NCI-H2107 treated with DMSO at 0.1 percent for 48 hours (cell line): ENCODE results near the gene BICDL2.
"Not testable (repeated sequence)": the region's sequence is repeated elsewhere in the genome, so short reads cannot be mapped to it uniquely, and the experiment has no call there.

Source experiments
- DNase-seq: peaks from one replicate; lab custom pipeline; 2025; ENCODE audit not compliant: unreplicated experiment; lab: John Stamatoyannopoulos, UW

BICDL2 gene

DNA sequence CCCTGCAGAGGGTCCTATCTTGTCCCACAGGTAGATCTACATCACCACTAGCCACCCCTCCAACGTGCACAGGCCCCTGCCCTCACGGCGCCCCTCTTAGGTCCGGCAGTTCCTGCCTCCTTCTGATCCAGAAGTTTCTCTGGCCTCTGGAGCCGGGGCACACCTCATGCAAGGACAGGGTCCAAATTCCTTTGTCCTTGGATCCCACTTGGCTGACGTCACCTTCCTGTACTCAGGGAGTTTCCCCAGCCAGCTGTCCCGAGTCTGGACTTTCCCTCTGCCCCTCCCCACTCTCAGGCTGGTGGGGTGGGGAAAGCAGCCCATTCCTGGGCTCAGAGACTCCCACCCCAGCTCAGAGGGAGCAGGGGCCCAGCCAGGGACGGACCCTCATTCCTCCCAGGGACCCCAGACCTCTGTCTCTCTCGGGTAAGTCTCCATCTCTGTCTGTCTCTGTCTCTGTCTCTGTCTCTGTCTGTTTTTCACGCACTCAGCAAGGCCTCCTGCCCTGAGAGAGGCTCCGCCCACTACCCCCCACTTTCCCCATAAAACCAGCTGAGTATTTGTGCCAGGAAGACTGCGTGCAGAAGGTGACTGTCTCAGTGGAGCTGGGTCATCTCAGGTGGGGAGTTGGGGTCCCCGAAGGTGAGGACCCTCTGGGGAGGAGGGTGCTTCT, 28.5 kb upstream of the BICDL2 start, which contains the start of gene IL32:
Gene IL32 (plus strand): TSS at position 572 of the 673 bp plus-strand sequence. CDS start 172 bp downstream, outside the sequence.
- DNase-seq = no peak

DNA sequence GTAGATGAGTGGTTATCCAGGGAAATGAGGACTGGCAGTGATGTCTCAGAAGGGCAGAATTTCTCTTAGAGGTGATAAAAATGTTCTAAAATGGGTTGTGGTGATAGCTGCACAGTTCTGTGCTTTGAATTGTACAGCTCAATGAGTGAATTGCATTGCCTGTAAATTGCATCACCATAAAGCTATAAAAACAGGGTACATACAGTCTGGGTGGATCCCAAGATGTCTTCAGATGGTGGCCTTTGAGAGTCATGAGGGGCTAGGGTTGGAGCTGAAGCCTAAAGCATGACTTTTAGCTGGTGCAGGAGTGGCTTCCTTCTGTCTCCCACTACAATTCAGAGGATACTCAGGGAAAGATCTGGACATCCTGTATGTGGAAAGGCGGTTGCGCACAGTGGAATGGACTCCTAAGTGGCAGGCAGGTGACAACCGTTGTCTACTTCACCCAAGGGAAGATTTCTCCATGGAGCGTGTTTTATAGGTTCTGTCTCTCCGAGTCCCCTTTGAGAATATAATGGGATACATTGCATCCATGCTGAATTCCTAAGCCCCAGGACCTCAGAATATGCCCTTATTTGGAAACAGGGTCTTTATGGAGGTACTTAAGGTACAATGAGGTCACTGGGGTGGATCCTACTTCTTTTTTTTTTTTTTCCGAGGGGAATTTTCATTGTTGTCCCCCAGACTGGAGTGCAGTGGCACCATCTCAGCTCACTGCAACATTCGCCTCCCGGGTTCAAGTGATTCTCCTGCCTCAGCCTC, 27.1 kb upstream of the BICDL2 start:
- no peak for DNase-seq

DNA sequence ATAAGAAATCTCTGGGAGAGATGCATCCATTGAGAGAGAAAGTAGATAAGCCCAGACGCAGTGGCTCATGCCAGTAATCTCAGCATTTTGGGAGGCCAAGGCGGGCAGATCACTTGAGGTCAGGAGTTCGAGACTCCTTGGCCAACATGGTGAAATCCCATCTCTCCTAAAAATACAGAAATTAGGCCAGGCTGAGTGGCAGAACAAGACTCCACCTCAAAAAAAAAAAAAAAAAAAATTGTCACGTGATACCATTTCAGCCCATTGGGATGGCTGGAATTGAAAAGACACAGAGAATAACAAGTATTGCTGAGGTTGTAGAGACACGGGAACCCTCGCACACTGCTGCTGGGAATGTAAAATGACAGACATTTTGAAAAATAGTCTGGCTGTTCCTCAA, 25.8 kb upstream of the BICDL2 start:
- DNase-seq = no peak

DNA sequence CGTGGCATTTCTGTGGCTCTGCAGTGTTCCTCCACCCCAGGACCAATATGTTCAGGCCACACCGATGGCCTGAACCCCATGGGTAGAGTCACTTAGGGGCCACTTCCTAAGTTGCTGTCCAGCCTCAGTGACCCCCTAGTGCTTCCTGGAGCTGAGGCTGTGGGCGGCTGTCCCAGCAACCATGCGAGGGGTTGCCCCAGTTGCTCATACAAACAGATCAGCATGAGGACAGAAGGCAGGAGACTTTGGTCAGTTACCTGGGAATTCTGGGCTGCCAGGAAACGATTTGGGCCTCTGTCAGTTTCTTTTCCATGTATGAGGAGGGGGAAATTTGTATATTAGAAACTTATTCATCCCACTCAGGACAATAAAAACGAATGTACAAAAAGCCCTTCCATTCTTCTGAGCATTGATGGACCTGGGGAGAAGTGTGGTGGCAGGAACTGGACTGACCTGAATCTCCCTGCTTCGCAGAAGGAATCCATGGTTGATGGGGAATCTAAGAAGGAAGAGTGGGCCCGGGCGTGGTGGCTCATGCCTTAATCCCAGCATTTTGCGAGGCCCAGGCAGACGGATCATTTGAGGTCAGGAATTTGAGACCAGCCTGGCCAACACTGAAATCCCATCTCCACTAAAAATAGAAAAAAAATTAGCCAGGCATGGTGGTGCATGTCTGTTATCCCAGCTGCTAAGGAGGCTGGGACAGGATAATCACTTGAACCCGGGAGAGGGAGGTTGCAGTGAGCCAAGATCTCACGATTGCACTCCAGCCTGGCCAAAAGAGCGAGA, 23.8 kb upstream of the BICDL2 start:
- DNase-seq = no peak

DNA sequence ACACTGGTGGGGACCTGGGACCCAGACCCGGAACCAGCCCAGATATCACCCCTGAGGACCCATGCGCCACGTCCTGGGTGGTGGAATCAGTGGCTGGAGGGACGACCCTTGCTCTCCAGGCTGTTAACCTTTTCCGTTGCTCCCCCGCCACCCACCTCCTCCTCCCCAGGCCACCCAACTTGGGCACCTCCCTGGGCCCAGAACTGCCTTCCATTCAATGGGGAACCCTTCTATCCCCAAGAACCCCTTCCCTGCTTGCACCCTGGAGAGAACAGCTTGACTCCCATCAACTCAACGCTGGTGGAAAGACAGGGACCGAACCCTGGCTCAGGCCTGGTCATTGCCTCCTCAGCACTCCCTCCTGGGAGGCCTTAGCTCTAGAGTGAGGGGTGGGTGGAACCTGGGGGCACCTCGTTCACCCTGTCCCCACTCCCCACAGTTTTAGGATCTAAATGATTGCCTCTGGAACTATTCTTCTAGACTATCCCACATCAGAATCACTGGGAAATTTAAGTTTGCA, 23.0 kb upstream of the BICDL2 start:
- DNase-seq = no peak

DNA sequence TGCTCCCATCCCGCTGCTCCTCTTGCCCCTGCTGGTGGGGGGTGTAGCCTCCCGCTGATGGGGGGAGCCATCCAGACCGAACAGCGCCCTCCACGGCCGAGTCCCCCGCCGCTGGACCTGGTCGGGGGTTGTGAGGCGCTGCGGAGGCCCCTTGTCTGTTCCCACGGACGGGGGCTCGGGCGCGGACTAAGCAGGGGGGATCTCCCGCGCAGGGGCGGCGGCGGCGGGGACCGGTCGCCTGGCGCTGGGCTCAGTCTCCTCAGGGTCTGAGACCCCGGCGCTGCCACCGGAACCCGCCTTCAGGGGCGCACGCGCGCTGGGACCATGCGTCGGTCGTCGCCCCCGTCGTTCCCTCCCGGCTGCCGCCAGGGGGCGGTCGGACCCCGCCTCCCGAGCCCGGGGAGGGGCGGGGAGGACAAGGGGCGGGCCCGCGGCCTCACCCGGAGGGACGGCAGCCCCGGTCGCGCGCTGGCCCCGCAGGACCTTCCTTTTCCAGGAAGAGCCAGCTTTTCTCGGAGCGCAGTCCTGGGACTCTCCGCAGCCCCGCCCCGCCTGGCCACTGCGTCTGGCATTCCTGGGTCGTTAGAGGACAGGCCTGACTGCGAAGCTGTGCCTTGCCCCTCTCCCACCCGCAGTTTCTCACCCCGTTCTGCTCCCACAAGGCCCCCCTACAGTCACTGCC, 22.4 kb upstream of the BICDL2 start:
- DNase-seq = no peak

DNA sequence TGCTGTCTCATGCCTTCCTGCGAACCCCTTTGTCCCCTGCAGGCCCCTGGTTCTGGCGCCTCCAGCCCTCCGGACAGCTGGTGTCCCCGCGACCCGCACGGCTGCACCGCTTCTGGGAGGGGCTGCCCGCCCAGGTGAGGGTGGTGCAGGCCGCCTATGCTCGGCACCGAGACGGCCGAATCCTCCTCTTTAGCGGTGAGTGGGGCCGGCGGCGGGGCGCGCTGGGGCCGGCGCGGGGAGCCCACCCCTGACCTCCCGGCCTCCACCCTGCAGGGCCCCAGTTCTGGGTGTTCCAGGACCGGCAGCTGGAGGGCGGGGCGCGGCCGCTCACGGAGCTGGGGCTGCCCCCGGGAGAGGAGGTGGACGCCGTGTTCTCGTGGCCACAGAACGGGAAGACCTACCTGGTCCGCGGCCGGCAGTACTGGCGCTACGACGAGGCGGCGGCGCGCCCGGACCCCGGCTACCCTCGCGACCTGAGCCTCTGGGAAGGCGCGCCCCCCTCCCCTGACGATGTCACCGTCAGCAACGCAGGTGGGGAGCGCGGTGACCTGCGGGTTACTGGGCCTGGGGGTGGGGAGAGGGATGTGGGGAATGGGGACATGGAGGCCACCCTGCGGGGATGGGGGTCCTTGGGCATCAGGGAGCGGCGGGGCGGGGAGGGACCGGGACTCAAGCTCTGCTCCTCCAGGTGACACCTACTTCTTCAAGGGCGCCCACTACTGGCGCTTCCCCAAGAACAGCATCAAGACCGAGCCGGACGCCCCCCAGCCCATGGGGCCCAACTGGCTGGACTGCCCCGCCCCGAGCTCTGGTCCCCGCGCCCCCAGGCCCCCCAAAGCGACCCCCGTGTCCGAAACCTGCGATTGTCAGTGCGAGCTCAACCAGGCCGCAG, 21.6 kb upstream of the BICDL2 start:
- DNase-seq = no peak

DNA sequence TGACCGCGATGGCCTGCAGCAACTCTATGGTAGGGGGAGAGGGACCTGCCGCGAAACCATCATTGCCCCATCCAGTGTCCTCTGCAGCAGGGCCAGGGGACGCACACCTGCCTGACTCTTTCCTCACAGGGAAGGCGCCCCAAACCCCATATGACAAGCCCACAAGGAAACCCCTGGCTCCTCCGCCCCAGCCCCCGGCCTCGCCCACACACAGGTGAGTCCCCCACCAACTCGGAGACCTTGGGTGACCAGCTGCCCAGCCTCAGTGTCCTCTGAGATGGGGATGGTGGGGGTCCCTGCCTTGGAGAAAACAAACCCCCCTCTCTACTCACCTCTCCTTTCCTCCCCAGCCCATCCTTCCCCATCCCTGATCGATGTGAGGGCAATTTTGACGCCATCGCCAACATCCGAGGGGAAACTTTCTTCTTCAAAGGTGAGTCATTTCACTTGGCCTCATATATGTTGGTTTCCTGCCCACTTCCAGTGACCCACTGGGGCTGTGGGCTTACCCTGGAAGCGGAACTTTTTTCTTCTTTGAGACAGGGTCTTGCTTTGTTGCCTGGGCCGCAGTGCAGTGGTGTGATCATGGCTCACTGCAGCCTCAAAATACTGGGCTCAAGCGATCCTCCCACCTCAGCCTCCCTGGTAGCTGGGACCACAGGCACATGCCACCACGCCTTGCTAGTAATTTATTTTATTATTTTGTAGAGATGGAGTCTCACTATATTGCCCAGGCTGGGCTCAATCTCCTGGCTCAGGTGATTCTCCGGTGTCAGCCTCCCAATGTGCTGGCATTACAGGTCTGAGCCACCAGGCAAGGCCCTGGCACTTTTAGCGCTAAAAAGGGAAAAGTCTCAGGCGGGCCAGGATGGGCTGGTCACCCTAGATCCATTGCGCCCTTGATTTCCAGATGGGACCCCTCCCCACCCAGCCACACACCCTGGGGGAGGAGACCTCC, 20.7 kb upstream of the BICDL2 start:
- no peak for DNase-seq

DNA sequence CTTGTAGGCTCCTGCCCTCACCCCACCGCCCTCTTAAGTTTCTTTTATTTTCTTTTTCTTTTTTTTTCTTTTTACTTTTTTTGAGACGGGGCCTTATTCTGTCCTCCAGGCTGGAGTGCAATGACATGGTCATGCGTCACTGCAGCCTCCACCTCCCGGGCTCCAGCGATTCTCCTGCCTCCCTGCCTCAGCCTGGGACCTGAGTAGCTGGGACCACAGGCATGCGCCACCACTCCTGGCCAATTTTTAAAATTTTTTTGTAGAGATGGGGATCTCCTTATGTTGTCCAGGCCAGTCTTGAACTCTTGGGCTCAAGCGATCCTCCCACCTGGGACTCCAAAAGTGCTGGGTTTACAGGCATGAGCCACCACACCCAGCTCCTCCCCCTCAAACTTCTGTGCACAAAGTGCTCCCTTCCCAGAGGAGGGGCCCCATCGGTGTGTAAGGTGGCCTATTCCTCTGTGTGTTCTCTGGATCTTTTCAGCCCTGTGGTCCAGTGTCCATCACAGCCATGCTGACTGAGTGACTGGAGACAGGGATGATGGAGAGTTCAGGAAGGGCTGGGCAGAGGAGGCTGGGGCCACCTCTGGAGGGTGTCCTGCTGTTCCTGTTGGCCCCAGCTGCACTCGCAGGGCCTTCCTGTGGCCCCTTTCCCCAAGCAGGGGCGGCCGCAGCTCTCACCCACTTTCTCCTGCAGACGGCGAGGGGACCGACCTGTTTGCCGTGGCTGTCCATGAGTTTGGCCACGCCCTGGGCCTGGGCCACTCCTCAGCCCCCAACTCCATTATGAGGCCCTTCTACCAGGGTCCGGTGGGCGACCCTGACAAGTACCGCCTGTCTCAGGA, 19.8 kb upstream of the BICDL2 start:
- DNase-seq = no peak

DNA sequence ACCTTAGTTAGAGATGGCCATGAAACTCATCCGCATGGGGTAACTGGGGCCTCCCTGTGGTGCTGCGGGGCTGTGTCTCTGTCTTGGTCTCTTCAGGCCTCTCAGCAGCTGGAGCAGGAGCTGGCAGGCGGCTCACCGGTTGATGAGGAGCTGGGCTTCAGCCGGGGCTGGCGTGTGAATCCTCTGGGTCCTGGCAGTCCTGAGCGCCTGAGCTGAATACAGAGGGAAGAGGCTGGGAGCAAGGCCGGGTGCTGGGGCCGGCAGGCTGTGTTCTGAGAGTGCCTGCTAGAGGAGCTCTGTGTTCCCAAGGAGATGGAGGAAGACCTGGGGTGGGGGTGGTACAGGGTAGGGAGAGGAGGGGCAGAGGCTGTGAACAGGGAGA, 19.0 kb upstream of the BICDL2 start:
- not testable (repeated sequence) for DNase-seq

DNA sequence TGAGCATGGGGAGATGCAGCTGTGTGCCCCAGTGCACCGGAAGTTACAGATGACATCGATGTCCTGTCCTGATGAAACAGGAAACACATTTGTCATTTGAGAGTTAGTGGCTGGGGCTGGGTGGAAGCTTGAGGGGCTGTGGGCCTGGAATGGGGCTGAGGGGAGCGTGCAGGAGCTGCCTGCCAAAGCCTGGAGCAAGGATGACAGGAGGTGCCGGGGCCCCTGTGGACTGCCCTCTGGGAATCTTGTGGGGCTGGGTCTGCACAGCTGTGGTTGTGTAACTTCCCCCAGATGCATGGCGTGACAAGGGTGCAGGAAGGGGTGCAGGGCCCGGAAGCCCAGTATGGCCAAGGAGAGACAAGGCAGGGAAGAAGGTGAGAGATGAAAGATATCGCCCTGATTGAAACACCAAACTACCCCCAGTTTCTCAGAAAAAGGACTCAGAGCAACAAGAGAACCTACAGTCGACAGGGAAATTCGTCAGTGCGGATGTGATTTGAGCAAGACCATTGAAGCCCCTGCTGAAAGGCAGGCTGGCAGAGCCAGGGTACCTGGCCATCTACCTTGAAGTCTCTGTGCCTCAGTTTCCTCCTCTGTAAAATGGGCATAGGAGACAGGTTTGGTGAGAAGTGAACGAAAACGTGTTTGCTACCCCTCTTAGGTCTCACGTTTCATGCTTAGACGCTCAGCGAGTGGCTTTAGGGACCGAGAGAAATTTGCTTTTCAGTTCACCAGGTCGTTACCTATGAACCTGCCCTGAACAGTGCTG, 18.4 kb upstream of the BICDL2 start:
- DNase-seq = no peak

DNA sequence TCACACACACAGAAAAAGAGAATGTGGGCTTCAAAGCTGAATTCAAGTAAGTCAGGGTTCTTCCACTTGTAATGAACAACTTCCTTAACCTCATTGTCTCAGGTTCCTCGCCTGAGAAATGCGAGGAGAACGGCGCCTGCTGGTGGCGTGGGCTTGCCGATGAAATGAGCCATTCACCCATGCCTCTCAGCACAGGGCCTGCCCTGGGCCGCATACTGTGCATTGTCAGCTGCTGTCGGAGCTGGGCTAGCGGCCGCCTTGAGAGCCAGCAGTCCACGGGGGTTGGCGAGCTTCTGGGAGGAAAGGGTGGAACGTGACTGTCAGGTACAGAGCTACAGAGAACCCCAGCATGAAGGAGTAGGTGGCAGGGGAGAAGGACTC, 16.6 kb upstream of the BICDL2 start:
- DNase-seq = not testable (repeated sequence)

DNA sequence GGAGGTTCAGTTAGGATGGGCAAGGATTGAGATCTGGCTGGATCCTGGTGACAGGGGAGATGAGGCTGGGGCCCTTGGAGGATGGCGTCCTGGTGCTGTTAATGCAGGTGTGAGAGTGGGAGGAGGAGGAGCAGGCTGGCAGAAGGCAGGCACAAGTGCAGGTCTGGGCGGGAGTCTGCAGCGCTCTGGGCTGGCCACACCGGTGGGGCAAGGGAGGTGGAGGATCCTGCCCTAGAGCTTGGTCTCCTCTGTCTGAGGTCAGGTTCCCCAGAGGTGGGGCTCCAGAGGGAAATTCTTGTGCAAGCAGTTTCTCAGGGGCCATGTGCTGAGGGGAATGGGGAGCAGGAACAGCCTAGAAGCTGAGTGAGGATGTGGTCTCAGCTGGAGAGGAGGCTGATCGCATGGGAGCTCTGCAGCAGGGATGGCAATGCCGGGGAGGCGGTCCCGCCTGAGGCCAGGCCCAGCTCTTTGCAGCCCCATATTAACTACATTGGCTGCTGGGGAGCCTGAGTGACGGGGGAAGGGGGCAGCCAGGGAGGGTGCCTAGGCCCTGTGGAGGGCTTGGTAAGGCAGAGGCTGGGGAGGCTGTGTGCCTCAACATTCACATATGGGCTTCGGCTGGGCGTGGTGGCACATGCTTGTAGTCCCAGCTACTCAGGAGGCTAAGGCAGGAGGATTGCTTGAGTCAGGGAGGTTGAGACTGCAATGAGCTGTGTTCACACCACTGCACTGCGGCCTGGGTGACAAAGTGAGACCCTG, 16.0 kb upstream of the BICDL2 start:
- DNase-seq = not testable (repeated sequence)

DNA sequence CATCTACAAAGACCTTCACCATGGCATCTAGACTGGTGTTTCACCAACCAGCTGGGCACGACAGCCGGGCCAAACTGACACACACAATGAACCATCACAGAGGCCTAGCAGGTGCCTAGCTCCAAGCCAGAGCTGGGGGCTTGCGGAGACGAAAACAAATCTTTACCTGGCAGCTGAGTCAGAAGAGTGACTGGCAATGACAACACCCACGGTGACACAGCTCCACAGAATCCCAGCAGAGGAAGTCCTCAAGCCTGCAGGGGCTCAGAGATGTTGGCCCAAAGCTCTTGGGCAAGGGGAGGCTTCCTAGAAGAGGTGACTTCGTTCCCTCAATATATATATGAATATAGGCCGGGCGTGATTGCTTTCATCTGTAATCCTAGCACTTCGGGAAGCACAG, 14.8 kb upstream of the BICDL2 start:
- DNase-seq = no peak

DNA sequence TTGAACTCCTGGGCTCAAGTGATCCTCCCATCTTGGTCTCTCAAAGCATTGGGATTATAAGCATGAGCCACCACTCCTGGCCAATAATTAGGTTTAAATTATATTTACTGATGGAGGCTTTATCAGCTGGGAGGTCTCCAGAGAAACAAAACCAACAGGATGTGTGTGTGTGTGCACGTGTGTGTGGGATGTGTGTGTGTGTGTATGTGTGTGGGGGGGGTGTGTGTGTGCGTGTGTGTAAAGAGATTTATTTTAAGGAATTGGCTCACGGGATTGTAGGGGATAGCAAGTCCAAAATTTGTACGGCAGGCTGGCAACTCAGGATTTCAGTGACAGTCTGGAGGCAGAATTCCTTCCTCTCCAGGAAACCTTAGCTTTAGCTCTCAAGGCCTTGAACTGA, 14.3 kb upstream of the BICDL2 start:
- DNase-seq = no peak

DNA sequence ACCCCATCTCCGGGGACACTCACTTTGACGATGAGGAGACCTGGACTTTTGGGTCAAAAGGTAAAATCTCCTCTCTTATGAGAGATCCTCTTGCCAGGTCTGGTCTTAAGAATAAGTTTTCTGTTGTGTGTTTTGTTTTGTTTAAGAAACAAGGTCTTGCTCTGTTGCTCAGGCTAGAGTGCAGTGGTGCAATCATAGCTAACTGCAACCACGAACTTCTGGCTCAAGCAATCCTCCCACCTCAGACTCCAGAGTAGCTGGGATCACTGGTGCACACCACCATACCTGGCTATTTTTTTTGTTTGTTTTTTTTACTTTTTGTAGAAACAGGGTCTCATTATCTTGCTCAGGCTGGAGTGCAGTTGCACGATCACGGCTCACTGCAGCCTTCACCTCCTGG, 13.7 kb upstream of the BICDL2 start:
- DNase-seq = no peak
